A549 (cell line): ENCODE results near the gene ANKRD50. TPM values are rescaled to one million over a fixed set of nuclear protein-coding genes. Genes with fewer than 3 reads are reported as not detected.

ENCODE experiments used
- ATAC-seq, 2 experiments: fragments of 200-7000 bp in 1 of 2; fragments of >200 bp in 1 of 2; cut with Nextera tagmentation in 1 of 2; cut with Tn5 transposase in 1 of 2; 3 replicates each; pipeline versions ENCODE4 v1.8.0 to v1.9.1; 2018 to 2020; ENCODE audit warnings: mild to moderate bottlenecking in 1 of 2, moderate library complexity in 1 of 2
- CTCF ChIA-PET: fragments of 300-600 bp; sonication (Branson Sonifier 250); formaldehyde crosslinking; extraction: SDS; loops from one replicate; lab custom pipeline; 2021; ENCODE audit warnings: antibody characterized with exemption, inconsistent platforms; lab: Yijun Ruan, JAX
- POLR2A ChIA-PET: fragments of 350-600 bp; formaldehyde crosslinking; extraction: SDS; loops from one replicate; lab custom pipeline; 2021; ENCODE audit warnings: antibody characterized with exemption, inconsistent platforms; lab: Yijun Ruan, JAX
- DNase-seq, 2 experiments: peaks; one replicate each; pipeline versions ENCODE4 v3.0.0 to v3.0.0-alpha.2; 2011 to 2016; ENCODE audit warnings: low read depth in 1 of 2, low spot score in 1 of 2
- FAIRE-seq: peaks from 2 replicates; lab custom pipeline; 2011; peaks lifted over from hg19 to GRCh38; lab: Jason Lieb, UNC
- H3K27ac ChIP-seq, 2 experiments: fragments of >200 bp; sonication (Bioruptor Twin); formaldehyde crosslinking; 3 replicates each; pipeline ENCODE4 v1.5.1; 2016 to 2017
- H3K4me1 ChIP-seq: fragments of >200 bp; sonication (Bioruptor Twin); formaldehyde crosslinking; 3 replicates; pipeline ENCODE4 v1.6.1; 2016
- H3K4me2 ChIP-seq: fragments of >200 bp; sonication (Bioruptor Twin); formaldehyde crosslinking; 3 replicates; pipeline ENCODE4 v1.6.1; 2016
- H3K4me3 ChIP-seq: fragments of >200 bp; sonication (Bioruptor Twin); formaldehyde crosslinking; 3 replicates; pipeline ENCODE4 v1.5.1; 2016
- H3K9me3 ChIP-seq: fragments of >200 bp; sonication (Bioruptor Twin); formaldehyde crosslinking; 3 replicates; pipeline ENCODE4 v1.6.1; 2016
- ATOH8 ChIP-seq: fragments of 250-450 bp; sonication (Bioruptor Pico); IDR thresholded peaks from 2 replicates; pipeline ENCODE4 v1.5.0; 2020; ENCODE audit warnings: low read depth, mild to moderate bottlenecking, moderate library complexity
- CHD4 ChIP-seq: fragments of 200-600 bp; sonication (generic); IDR thresholded peaks from 2 replicates; pipeline ENCODE4 v1.6.1; 2016; ENCODE audit warnings: antibody characterized with exemption, mild to moderate bottlenecking, borderline replicate concordance
- E2F6 ChIP-seq: IDR thresholded peaks from 2 replicates; pipeline ENCODE4 v1.6.1; 2012; ENCODE audit warnings: low read depth, borderline replicate concordance
- EHF ChIP-seq: fragments of 250-450 bp; sonication (Bioruptor Pico); IDR thresholded peaks from 2 replicates; pipeline ENCODE4 v1.5.0; 2020; ENCODE audit warnings: mild to moderate bottlenecking
- EP300 ChIP-seq, 2 experiments: fragments of >200 bp; sonication (Bioruptor Twin); formaldehyde crosslinking; IDR thresholded peaks; 2 replicates in 1 of 2; 3 replicates in 1 of 2; pipeline ENCODE4 v1.6.1; 2016 to 2017
- HOXB5 ChIP-seq: fragments of 250-450 bp; sonication (Bioruptor Pico); IDR thresholded peaks from 2 replicates; pipeline ENCODE4 v1.5.0; 2020; ENCODE audit warnings: mild to moderate bottlenecking, moderate library complexity
- JUN ChIP-seq, 2 experiments: fragments of >200 bp; sonication (Bioruptor Twin); formaldehyde crosslinking; IDR thresholded peaks; 2 replicates in 1 of 2; 3 replicates in 1 of 2; pipeline ENCODE4 v1.6.1; 2016 to 2017
- KDM1A ChIP-seq: fragments of 200-600 bp; sonication (generic); IDR thresholded peaks from 2 replicates; pipeline ENCODE4 v1.6.1; 2016; ENCODE audit warnings: low read depth, mild to moderate bottlenecking
- MAX ChIP-seq: IDR thresholded peaks from 2 replicates; pipeline ENCODE4 v1.6.1; 2012
- NR3C1 ChIP-seq: fragments of >200 bp; sonication (Bioruptor Twin); formaldehyde crosslinking; IDR thresholded peaks from 3 replicates; pipeline ENCODE4 v1.6.1; 2017
- PBX3 ChIP-seq: IDR thresholded peaks from 2 replicates; pipeline ENCODE4 v1.6.1; 2012
- POLR2A ChIP-seq: IDR thresholded peaks from 2 replicates; pipeline ENCODE4 v1.6.1; 2012; ENCODE audit warnings: mild to moderate bottlenecking, low read length
- REST ChIP-seq: fragments of 200-600 bp; sonication (generic); IDR thresholded peaks from 2 replicates; pipeline ENCODE4 v1.6.1; 2016; ENCODE audit warnings: antibody characterized with exemption, mild to moderate bottlenecking, moderate library complexity
- RNF2 ChIP-seq: fragments of 200-600 bp; sonication (generic); IDR thresholded peaks from 2 replicates; pipeline ENCODE4 v1.6.1; 2016; ENCODE audit warnings: low read depth, mild to moderate bottlenecking, antibody characterized with exemption, moderate library complexity, borderline replicate concordance
- SREBF2 ChIP-seq: fragments of 450-650 bp; IDR thresholded peaks from 2 replicates; pipeline ENCODE4 v1.6.1; 2014; ENCODE audit warnings: mild to moderate bottlenecking, moderate library complexity
- TFCP2L1 ChIP-seq: fragments of 250-450 bp; sonication (Bioruptor Pico); IDR thresholded peaks from 2 replicates; pipeline ENCODE4 v1.5.0; 2021; ENCODE audit warnings: mild to moderate bottlenecking
- WGBS: methylation state at CpG from one replicate; pipeline ENCODE4 v1.1.6; 2017; ENCODE audit errors: missing lambda C conversion rate; 5-methylcytosine and 5-hydroxymethylcytosine counted together
- polyA plus RNA-seq, 4 experiments: library from polyadenylated mRNA; depleted of rRNA in 3 of 4; stranded (reverse); fragments of >200 nt; fragmentation: RNase III in 1 of 4; extraction: RNeasy Plus Mini Kit Qiagen cat#74134 plus additional on column Dnase treatment in 1 of 4; gene quantifications; 2 replicates in 3 of 4; 3 replicates in 1 of 4; pipeline ENCODE4 v1.2.3, GENCODE V29; 2011 to 2017

ANKRD50 gene
- polyA plus RNA-seq, 2 of the 4 experiments (the other 2 are of a cell fraction) = 6.5 to 13.0 TPM

- no peak for ATAC-seq
- Histone ChIP-seq H3K4me3 (no peak overlapping the region), H3K9me3 (no peaks in the 10 kb centered on the region), H3K4me2 (no peak overlapping the region), H3K27ac (no peak overlapping the region), H3K4me1 (no peaks in the 10 kb centered on the region)
- no peak for TF ChIP-seq HOXB5
- no peak for TF ChIP-seq TFCP2L1 (CRISPR knock-in tag)
- TF ChIP-seq SREBF2 = no peak
- TF ChIP-seq NR3C1 = no peak
- no peak for TF ChIP-seq CHD4
- no peak for TF ChIP-seq ATOH8
- TF ChIP-seq RNF2 = no peak
- no peak for TF ChIP-seq REST
- TF ChIP-seq POLR2A = no peak
- TF ChIP-seq EHF (CRISPR knock-in tag) = no peak
- TF ChIP-seq E2F6 = no peak
- TF ChIP-seq PBX3 = no peak
- ChIA-PET POLR2A (no interaction called here), CTCF (no interaction called here)
- FAIRE-seq = no peak
- no peak for DNase-seq
Measured at GRCh38 chr4:124738994-124739393, 26.5 kb upstream of the ANKRD50 start.

- DNase-seq (no peak), FAIRE-seq (no peak), ATAC-seq (no peak)
- CTCF ChIA-PET = no interaction called here
- TF ChIP-seq REST = no peak
- no peak for TF ChIP-seq CHD4
- no peak for TF ChIP-seq JUN (IDR thresholded peaks at IDR 0.05)
- TF ChIP-seq TFCP2L1 (CRISPR knock-in tag) = no peak
- TF ChIP-seq MAX = no peak
- no peak for TF ChIP-seq KDM1A
- TF ChIP-seq EP300 (IDR thresholded peaks at IDR 0.05) = no peak
- no peak overlapping the region for H3K4me2 ChIP-seq
- no peaks in the 10 kb centered on the region for H3K9me3 ChIP-seq
- WGBS = 23% methylated on average over 2 of the region's 2 CpGs
- POLR2A ChIA-PET = no interaction called here
- no peak overlapping the region for H3K27ac ChIP-seq
- no peak overlapping the region for H3K4me3 ChIP-seq
- no peaks in the 10 kb centered on the region for H3K4me1 ChIP-seq
Measured at GRCh38 chr4:124737619-124738018, 25.1 kb upstream of the ANKRD50 start.
